PC-9 (cell line): Measurements from ENCODE around the gene HLA-DOA. TPM values are rescaled to one million over a fixed set of nuclear protein-coding genes. Genes with fewer than 3 reads are reported as not detected.

Experiments used
- BruUV-seq: library from RNA; stranded (reverse); fragments of 400-500 nt; replicated peaks from 2 replicates; lab custom pipeline; 2021; lab: Mats Ljungman, UMichigan
- CTCF ChIA-PET: fragments of 300-600 bp; sonication (Branson Sonifier 250); formaldehyde crosslinking; loops from one replicate; lab custom pipeline; 2022; ENCODE audit warnings: antibody characterized with exemption; lab: Charles Lee
- POLR2A ChIA-PET: fragments of 300-600 bp; sonication (Branson Sonifier 250); formaldehyde crosslinking; loops from one replicate; lab custom pipeline; 2022; ENCODE audit warnings: antibody characterized with exemption; ENCODE audit not compliant: unreplicated experiment; lab: Charles Lee
- DNase-seq, 2 experiments: peaks; one replicate each; pipeline versions ENCODE4 v3.0.0 to v3.0.0-alpha.2; 2015 to 2022; ENCODE audit warnings: mixed read lengths in 1 of 2
- H2AFZ ChIP-seq: fragments of 200-600 bp; sonication (generic); 2 replicates; pipeline ENCODE4 v1.8.1; 2017; ENCODE audit warnings: antibody characterized with exemption
- H3F3A ChIP-seq: fragments of 200-600 bp; sonication (generic); 2 replicates; pipeline ENCODE4 v1.8.1; 2017; ENCODE audit warnings: antibody characterized with exemption, mild to moderate bottlenecking, low read depth; ENCODE audit not compliant: insufficient read depth
- H3K27ac ChIP-seq: fragments of 200-600 bp; sonication (generic); 2 replicates; pipeline ENCODE4 v1.6.1; 2016; ENCODE audit warnings: mixed run types
- H3K27me3 ChIP-seq: fragments of 200-600 bp; sonication (generic); 2 replicates; pipeline ENCODE4 v1.6.1; 2016; ENCODE audit warnings: low read depth, mixed run types; ENCODE audit not compliant: insufficient read depth
- H3K36me3 ChIP-seq: fragments of 200-600 bp; sonication (generic); 2 replicates; pipeline ENCODE4 v1.6.1; 2016; ENCODE audit warnings: low read depth, mixed run types
- H3K4me1 ChIP-seq: fragments of 200-600 bp; sonication (generic); replicated peaks from 2 replicates; pipeline ENCODE4 v1.6.1; 2016; ENCODE audit warnings: mixed run types; ENCODE audit not compliant: insufficient read depth
- H3K4me2 ChIP-seq: fragments of 200-600 bp; sonication (generic); 2 replicates; pipeline ENCODE4 v1.6.1; 2017; ENCODE audit warnings: mixed run types
- H3K4me3 ChIP-seq: fragments of 200-600 bp; sonication (generic); 2 replicates; pipeline ENCODE4 v1.6.1; 2016; ENCODE audit warnings: mixed run types
- H3K79me2 ChIP-seq: fragments of 200-600 bp; sonication (generic); 2 replicates; pipeline ENCODE4 v1.6.1; 2017; ENCODE audit warnings: low read depth, mixed run types
- H3K9me2 ChIP-seq: fragments of 200-600 bp; sonication (generic); 2 replicates; pipeline ENCODE4 v1.8.1; 2017; ENCODE audit warnings: mild to moderate bottlenecking; ENCODE audit not compliant: insufficient read depth
- H3K9me3 ChIP-seq: fragments of 200-600 bp; sonication (generic); 2 replicates; pipeline ENCODE4 v1.8.1; 2016; ENCODE audit warnings: low read depth; ENCODE audit not compliant: insufficient read depth
- H4K20me1 ChIP-seq: fragments of 200-600 bp; sonication (generic); 2 replicates; pipeline ENCODE4 v1.8.1; 2017; ENCODE audit not compliant: insufficient read depth
- CTCF ChIP-seq: fragments of 200-600 bp; sonication (generic); conservative IDR thresholded peaks from 2 replicates; pipeline ENCODE4 v1.6.1; 2017; ENCODE audit warnings: mixed run types, antibody characterized with exemption, mild to moderate bottlenecking, moderate library complexity
- EZH2 ChIP-seq: fragments of 200-600 bp; sonication (generic); IDR thresholded peaks from 2 replicates; pipeline ENCODE4 v1.8.0; 2017; ENCODE audit warnings: antibody characterized with exemption, low read depth
- intact Hi-C: fragments of 100-400 bp; cut with micrococcal nuclease; formaldehyde crosslinking; loops from one replicate; pipeline ENCODE4 v1.10.0; 2022; ENCODE audit not compliant: unreplicated experiment
- total RNA-seq: library from RNA; stranded (reverse); gene quantifications from 2 replicates; pipeline ENCODE4 v1.2.3, GENCODE V29; 2021

HLA-DOA gene
- total RNA-seq, 1 experiment from 2014 or later, result not detected

- BruUV-seq, result TSS peak; percentile 5
- Histone ChIP-seq H3K27me3 (no peaks in the 10 kb centered on the region), H3K4me3 (peak within 1 kb of the TSS; percentile 100), H3K9me2 (no peaks in the 10 kb centered on the region), H4K20me1 (peaks cover 10% of the 10 kb centered on the region), H3K9me3 (no peaks in the 10 kb centered on the region), H3K27ac (peak within 1 kb of the TSS; percentile 99), H2AFZ (peak within 1 kb of the TSS; percentile 77), H3K4me2 (peak within 1 kb of the TSS; percentile 99), H3F3A (peaks cover 51% of the 10 kb centered on the region), H3K79me2 (peaks cover 53% of the 10 kb centered on the region), H3K4me1 (peaks cover 11% of the 10 kb centered on the region), H3K36me3 (peaks cover 13% of the 10 kb centered on the region)
- ChIA-PET POLR2A (interaction anchor here (0.5 to 0.7 kb wide), 3 partner anchors 10 to 1022 kb away, joined by 3 to 6 read pairs (median 3); partner anchors contain the start of gene CFB), CTCF (interaction anchor here (0.6 to 2.8 kb wide), 4 partner anchors 12 to 840 kb away, joined by 3 to 9 read pairs (median 4); partner anchors contain the start of gene ATF6B)
- TF ChIP-seq CTCF, result no peak
- TF ChIP-seq EZH2, result no peak
- intact Hi-C loops, result loop anchor here (1.0 to 5.0 kb wide), 3 partner anchors 15 to 344 kb away; partner anchors contain the start of genes HLA-DMA and TAPBP
- peak; percentile 84 to 96 for DNase-seq
Observed at GRCh38 chr6:32968093-32968866, 41.1 kb downstream of the HLA-DOA start, which contains the start of gene BRD2. Gene BRD2 (plus strand): TSS chr6:32968594. CDS start chr6:32972899, 4,305 bp downstream.

GRCh38 chr6:32967151-32968091, 42.0 kb downstream of the HLA-DOA start:
- BruUV-seq, result no TSS peak
- H2AFZ ChIP-seq, result peak overlapping the region; percentile 77
- H3K9me3 ChIP-seq, result no peaks in the 10 kb centered on the region
- H4K20me1 ChIP-seq, result peaks cover 2% of the 10 kb centered on the region
- H3K4me3 ChIP-seq, result peak overlapping the region; percentile 100
- H3K27me3 ChIP-seq, result no peaks in the 10 kb centered on the region
- intact Hi-C loops, result loop anchor here (1.0 to 5.0 kb wide), 3 partner anchors 14 to 345 kb away; partner anchors contain the start of genes HLA-DMA and TAPBP
- peak overlapping the region; percentile 99 for H3K4me2 ChIP-seq
- H3K4me1 ChIP-seq, result peaks cover 11% of the 10 kb centered on the region
- peak overlapping the region; percentile 99 for H3K27ac ChIP-seq
- H3F3A ChIP-seq, result peaks cover 42% of the 10 kb centered on the region
- peak; percentile 23 to 72 for DNase-seq
- H3K36me3 ChIP-seq, result peaks cover 7% of the 10 kb centered on the region
- peaks cover 44% of the 10 kb centered on the region for H3K79me2 ChIP-seq
- TF ChIP-seq CTCF, result peak; percentile 54
- no peak for TF ChIP-seq EZH2
- ChIA-PET CTCF (interaction anchor here (0.6 to 2.8 kb wide), 5 partner anchors 13 to 236 kb away, joined by 3 to 9 read pairs (median 3); partner anchors contain the start of gene HLA-DMA), POLR2A (interaction anchor here (0.5 to 0.7 kb wide), 4 partner anchors 17 to 1021 kb away, joined by 3 to 8 read pairs (median 4); partner anchors contain the start of gene CFB)
- no peaks in the 10 kb centered on the region for H3K9me2 ChIP-seq

GRCh38 chr6:32964776-32965175, 44.6 kb downstream of the HLA-DOA start:
- Histone ChIP-seq H3K4me3 (no peak overlapping the region), H3K9me3 (no peaks in the 10 kb centered on the region), H3K4me1 (peaks cover 11% of the 10 kb centered on the region), H3K36me3 (no peaks in the 10 kb centered on the region), H3F3A (peaks cover 25% of the 10 kb centered on the region), H3K4me2 (no peak overlapping the region), H4K20me1 (no peaks in the 10 kb centered on the region), H2AFZ (no peak overlapping the region), H3K9me2 (no peaks in the 10 kb centered on the region), H3K27me3 (no peaks in the 10 kb centered on the region), H3K27ac (no peak overlapping the region), H3K79me2 (peaks cover 29% of the 10 kb centered on the region)
- ChIA-PET CTCF (interaction anchor here (1.0 kb wide), 1 partner anchor 20 kb away, joined by 3 read pairs; no protein-coding TSS in a partner anchor), POLR2A (no interaction called here)
- intact Hi-C loops, result loop anchor here (5.0 kb wide), 1 partner anchor 348 kb away; the partner anchor contains the start of gene TAPBP
- no peak for TF ChIP-seq CTCF
- TF ChIP-seq EZH2, result no peak
- DNase-seq, result no peak
- BruUV-seq, result no TSS peak
